Measurements from ENCODE around the gene SIK3.

The SIK3 gene

DNA sequence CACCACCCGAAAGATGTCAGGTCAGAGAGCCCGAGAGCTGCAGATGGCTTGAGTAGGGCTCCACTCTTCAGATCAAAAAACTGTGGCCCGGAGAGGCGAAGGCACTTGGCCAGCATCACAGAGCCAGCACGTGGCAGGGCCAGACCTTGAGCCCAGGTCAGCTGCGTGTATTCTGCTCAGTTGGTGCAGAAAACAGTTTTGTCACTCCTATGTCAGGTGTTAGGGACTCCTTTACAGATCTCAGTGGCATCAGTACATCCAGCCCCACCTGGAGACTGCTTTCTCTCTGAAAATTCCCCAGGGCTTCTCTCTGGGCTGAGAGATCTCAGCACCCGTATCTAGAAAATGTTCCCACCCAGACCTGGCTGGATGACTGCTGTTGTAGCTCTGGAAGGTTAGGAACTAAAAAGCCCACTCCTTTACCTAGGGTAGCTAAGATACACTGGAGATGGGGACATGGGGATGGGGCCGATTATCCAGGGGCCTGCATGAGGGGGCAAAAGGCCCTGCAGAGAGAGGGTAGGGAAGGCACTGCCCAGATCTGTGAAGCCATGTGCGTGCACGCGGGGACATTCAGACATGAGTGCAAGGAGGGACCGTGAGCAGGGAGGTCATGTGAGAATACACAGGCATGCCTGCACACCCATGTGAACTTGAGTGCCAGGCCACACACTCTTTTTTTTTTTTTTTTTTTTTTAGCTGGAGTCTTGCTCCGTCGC, 264.3 kb downstream of the SIK3 start:
- DNase-seq = no peak

DNA sequence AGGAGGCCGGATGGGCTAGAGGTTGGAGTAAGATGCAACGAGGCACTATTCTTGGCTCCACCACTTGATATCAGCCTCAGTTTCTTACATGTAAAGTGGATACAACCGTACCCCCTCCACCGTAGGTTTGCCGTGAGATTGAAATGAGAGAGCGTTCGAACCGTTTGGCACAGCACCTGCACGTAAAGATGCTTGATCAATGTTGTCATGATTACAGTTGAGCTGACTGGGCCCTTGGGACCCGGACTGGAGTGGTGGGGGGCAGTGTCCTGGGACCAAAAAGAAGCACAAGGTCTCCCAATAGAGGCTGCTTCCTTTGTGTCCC, 264.8 kb downstream of the SIK3 start:
- DNase-seq = no peak

DNA sequence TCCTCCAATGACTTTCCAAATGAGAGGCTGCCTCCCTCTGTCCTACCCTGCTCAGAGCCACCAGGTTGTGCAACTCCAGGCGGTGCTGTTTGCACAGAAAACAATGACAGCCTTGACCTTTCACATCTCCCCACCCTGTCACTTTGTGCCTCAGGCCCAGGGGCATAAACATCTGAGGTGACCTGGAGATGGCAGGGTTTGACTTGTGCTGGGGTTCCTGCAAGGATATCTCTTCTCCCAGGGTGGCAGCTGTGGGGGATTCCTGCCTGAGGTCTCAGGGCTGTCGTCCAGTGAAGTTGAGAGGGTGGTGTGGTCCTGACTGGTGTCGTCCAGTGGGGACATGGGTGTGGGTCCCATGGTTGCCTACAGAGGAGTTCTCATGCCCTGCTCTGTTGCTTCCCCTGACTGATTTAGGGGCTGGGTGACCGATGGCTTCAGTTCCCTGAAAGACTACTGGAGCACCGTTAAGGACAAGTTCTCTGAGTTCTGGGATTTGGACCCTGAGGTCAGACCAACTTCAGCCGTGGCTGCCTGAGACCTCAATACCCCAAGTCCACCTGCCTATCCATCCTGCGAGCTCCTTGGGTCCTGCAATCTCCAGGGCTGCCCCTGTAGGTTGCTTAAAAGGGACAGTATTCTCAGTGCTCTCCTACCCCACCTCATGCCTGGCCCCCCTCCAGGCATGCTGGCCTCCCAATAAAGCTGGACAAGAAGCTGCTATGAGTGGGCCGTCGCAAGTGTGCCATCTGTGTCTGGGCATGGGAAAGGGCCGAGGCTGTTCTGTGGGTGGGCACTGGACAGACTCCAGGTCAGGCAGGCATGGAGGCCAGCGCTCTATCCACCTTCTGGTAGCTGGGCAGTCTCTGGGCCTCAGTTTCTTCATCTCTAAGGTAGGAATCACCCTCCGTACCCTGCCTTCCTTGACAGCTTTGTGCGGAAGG, 265.6 kb downstream of the SIK3 start:
- no peak for DNase-seq

DNA sequence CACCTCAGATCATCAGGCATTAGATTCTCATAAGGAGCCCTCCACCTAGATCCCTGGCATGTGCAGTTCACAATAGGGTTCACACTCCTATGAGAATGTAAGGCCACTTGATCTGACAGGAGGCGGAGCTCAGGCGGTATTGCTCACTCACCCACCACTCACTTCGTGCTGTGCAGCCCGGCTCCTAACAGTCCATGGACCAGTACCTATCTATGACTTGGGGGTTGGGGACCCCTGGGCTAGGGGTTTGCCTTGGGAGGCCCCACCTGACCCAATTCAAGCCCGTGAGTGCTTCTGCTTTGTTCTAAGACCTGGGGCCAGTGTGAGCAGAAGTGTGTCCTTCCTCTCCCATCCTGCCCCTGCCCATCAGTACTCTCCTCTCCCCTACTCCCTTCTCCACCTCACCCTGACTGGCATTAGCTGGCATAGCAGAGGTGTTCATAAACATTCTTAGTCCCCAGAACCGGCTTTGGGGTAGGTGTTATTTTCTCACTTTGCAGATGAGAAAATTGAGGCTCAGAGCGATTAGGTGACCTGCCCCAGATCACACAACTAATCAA, 266.4 kb downstream of the SIK3 start:
- no peak for DNase-seq

DNA sequence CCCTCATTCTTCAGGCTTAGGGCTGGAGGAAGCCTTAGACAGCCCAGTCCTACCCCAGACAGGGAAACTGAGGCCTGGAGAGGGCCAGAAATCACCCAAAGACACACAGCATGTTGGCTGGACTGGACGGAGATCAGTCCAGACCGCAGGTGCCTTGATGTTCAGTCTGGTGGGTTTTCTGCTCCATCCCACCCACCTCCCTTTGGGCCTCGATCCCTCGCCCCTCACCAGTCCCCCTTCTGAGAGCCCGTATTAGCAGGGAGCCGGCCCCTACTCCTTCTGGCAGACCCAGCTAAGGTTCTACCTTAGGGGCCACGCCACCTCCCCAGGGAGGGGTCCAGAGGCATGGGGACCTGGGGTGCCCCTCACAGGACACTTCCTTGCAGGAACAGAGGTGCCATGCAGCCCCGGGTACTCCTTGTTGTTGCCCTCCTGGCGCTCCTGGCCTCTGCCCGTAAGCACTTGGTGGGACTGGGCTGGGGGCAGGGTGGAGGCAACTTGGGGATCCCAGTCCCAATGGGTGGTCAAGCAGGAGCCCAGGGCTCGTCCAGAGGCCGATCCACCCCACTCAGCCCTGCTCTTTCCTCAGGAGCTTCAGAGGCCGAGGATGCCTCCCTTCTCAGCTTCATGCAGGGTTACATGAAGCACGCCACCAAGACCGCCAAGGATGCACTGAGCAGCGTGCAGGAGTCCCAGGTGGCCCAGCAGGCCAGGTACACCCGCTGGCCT, 267.9 kb downstream of the SIK3 start:
- no peak for DNase-seq

DNA sequence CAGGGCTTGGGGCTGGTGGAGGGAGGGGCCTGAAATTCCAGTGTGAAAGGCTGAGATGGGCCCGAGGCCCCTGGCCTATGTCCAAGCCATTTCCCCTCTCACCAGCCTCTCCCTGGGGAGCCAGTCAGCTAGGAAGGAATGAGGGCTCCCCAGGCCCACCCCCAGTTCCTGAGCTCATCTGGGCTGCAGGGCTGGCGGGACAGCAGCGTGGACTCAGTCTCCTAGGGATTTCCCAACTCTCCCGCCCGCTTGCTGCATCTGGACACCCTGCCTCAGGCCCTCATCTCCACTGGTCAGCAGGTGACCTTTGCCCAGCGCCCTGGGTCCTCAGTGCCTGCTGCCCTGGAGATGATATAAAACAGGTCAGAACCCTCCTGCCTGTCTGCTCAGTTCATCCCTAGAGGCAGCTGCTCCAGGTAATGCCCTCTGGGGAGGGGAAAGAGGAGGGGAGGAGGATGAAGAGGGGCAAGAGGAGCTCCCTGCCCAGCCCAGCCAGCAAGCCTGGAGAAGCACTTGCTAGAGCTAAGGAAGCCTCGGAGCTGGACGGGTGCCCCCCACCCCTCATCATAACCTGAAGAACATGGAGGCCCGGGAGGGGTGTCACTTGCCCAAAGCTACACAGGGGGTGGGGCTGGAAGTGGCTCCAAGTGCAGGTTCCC, 268.6 kb downstream of the SIK3 start, which contains the start of gene APOC3:
APOC3 (plus strand) TSS at position 383 of the 659 bp plus-strand sequence. CDS start 676 bp downstream, outside the sequence.
- DNase-seq = no peak

DNA sequence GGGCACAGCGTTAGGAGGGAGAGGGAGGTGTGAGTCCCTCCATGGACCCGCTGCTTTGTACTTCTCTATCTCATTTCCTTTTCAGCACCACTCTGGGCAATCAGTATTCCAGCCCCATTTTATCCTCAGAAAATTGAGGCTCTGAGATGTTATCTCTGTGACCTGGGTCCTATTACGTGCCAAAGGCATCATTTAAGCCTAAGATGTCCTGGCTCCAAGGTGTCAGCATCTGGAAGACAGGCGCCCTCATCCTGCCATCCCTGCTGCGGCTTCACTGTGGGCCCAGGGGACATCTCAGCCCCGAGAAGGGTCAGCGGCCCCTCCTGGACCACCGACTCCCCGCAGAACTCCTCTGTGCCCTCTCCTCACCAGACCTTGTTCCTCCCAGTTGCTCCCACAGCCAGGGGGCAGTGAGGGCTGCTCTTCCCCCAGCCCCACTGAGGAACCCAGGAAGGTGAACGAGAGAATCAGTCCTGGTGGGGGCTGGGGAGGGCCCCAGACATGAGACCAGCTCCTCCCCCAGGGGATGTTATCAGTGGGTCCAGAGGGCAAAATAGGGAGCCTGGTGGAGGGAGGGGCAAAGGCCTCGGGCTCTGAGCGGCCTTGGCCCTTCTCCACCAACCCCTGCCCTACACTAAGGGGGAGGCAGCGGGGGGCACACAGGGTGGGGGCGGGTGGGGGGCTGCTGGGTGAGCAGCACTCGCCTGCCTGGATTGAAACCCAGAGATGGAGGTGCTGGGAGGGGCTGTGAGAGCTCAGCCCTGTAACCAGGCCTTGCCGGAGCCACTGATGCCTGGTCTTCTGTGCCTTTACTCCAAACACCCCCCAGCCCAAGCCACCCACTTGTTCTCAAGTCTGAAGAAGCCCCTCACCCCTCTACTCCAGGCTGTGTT, 269.4 kb downstream of the SIK3 start:
- no peak for DNase-seq

DNA sequence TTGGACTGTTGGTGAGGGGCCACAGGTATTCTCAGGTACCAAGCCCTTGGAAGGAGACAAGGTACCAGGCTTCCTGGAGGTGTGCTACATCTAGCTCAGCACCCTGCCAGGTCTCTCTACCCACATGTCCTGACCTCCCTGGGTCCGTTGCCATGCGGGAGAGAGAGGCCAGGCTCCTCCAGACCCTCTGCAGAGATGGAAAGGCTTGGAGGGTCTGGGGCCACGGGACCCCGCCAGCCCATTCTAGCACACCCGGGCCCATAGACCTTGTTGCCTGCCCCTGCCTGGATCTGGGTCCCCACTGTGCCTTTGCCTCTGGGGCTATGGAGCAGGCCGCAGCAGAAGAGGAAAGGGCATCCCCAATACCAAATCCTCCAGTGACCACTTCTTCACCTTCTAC, 270.8 kb downstream of the SIK3 start:
- no peak for DNase-seq

DNA sequence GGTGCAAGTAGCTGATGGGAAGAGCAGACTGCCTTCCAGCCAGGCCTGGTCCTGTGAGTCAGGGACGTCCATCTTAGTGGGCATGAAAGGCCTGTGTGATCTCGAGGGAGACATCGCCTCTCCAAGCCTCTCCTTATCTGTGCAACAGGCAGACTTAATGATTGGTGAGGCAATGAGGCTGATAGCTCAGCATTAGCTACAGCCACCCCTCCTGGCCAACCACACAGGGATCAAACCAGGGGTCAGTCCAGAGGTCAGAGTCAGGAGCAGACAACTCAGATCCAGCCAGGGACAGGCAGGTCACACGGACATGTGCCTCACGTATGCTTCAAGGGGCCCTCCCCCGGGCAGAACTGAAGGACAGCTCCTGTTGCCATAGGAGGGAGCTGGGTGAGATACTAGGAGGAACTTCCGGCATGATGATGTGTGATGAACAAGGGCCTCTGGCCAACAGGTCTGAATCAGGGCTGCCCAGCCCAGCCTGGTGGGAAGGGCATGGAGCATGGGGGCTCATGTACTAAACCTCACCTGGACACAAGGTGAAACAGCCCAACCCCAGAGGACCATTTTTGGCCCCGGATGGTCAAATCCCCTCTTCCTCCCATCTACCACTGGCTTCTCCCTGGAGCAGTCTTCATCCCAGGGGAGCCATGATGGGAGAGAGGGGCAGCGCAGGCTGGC, 271.3 kb downstream of the SIK3 start:
- no peak for DNase-seq

DNA sequence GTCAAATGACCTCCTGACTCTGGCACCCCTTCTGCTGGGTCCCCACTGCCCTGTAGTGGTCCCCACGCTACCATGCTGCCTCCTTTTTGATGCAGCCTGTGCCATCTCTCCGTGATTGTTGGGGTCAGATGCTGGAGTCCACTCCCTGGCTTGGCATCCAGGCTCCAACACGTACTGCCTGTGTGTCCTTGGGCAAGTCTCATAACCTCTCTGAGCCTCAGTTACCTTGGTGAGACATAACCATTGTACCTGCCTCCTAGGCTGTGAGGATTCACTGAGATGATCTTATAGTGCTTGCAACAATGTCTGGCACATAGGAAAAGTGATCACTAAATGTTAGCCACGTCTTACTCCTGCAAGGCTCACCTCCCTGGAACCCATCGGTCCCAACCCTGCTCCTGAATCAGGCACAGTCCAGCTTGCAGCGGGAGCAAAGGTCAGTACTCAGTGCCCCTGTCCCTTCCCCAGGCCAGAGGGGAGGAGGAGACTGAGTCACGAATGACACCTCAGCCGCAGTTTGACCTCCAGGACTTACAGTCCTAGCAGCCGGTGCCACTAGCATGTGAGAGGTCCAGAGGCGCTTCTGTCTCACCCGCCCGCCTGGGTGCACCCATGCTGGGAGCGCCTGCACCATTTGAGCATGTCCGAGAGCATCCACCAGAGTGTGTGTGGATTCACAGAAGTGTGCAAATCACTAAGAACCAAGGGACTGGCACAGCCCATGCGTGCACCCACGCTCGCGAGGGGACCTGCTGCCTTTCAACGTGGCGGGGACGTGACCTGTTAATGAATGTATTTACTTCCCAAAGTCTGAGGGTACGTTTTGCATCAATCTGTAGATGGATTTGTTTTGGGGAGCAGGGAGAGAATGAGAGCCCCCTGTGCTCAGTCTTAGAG, 272.1 kb downstream of the SIK3 start:
- DNase-seq = no peak

DNA sequence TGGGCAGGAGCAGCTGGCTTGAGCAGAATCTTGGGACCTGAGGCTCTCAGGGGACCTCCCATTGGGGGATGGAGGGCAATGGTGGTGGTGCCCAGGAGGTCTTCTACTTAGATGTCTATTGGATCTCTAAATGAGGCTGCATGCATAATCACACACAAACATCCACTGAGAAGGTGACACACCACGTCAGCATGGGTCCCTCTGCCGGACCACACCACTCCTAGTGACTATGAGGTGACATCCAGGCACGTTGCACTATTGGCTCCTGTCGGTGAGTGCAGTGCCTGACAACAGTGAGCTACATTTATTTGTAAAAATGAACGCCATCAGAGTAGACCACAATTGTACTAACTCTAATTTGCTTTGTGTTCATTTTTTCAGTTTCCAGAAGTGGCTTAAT, 272.8 kb downstream of the SIK3 start:
- DNase-seq = no peak

DNA sequence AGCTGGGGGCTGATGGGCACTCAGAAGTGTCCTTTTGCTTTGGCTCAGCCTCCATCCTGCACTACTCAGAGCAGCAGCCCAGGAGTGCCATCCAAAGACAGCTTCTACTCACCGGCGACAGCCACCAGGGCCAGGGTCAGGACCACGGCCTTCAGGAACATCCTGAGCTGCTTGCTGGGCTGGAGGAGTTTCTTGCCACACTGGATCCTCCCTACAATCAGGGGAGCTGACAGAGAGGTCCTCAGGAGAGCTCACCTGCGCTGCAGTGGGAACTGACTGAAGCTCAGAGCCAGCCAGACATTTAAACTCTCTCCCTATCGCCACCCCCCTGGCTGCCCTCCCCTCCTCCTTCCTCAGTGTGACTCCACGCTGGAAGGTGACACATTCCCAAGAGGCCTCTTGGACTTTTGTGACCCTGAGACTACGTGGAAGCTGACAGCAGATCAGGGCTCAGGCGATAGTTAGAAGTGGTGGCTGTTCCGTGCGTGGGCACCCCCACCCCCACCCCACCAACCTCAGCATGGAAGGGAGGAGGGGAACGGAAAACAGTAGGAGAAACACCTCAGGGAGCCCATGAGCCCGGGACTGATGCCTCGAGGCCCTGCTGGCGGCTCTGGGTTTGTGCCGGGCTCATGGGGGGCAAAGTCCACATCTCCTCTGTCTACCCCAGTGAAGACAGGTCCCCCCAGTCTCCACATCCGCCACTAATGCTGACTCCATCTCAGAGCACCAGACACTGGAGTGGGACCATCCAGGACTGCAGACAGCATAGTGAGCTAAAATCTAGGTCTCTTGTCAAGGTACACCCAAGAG, 275.0 kb downstream of the SIK3 start, which contains the start of gene APOA4:
APOA4 (minus strand) TSS at position 274 of the 813 bp plus-strand sequence; CDS start at position 161, 113 bp downstream.
- no peak for DNase-seq

DNA sequence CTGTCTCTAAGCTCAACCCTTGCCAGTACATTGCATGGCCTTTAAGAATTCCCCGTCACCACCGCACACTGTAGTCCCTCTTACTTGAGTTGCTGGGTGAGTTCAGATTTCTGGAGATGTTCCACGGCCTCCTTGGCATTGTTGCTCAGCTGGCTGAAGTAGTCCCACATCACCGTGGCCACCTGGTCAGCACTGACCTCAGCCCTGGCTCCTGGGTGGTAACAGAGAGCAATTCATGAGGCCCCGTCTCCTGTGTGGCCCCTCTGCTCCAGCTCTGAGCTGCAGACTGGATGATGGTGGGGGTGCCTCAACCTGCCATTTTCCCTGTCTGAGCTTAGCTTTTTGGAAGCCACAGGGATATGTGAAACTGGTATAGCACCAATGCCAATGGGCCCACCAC, 275.7 kb downstream of the SIK3 start:
- no peak for DNase-seq

DNA sequence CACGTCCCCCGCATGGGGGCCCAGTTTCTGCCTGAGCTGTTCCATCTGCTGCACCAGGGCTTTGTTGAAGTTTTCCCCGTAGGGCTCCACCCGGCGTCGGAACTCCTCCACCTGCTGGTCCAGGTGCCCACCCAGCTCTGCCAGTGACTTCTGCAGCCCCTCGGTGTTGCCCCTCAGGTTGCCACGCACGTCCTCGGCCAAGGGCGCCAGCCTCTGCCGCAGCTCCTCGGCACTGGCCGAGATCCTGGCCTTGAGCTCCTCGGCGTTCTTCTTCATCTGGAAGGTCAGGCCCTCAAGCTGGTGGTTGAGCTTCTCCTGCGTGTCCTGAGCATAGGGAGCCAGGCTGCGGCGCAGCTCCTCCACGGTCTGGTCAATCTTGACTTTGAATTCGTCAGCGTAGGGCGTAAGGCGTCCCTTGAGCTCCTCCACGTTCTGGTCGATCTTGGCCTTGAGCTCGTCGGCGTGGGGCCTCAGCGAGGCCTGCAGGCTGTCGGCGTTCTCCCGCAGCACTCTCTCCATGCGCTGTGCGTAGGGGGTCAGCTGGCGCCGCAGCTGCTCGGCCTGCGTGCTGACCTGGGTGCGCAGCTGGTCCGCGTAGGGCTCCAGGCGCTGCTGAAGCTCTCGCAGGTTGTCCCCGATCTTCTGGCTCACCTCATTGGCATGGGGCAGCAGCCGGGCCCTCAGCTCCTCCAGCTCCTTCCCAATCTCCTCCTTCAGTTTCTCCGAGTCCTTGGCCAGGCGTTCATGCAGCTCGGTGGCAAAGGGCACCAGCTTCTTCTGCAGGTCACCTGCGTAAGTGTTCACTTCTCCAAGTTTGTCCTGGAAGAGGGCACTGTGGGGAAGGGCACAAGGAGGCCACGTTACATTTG, 276.9 kb downstream of the SIK3 start:
- DNase-seq = no peak

DNA sequence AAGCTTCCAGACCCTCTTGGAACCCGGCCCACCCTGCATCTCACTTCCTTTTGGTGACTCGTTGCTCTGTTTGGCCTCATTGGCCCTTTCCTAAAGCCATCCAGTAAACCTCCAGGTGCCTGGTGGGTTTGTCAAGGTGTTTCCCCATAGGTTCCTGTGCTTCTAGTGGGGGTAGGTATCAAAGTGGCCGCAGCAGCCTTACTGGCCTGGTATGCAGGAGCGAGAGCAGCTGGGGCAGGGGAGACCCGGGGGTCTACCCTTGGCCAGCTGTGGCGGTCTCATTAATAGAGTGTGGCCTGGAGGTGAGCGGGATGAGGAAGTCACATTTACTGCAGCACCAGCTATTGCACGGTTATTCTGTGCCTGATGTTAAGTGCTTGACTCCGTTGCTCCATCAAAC, 279.2 kb downstream of the SIK3 start:
- DNase-seq = no peak

DNA sequence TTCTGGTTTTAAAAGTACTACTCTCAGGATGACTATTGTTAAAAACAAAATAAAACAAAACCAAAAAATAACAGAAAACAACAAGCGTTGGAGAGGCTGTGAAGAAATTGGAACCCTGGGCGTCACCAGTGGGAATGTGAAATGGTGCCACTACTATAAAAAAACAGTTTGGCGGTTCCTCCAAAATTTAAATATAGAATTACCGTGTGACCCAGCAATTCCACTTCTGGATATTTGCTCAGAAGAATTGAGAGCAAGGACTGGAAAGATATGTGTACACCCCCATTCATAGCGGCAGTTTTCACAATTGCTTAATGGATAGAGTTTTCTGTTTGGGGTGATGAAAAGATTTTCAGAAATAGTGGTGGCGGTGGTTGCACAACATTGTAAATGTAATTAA, 283.7 kb downstream of the SIK3 start:
- DNase-seq = no peak

DNA sequence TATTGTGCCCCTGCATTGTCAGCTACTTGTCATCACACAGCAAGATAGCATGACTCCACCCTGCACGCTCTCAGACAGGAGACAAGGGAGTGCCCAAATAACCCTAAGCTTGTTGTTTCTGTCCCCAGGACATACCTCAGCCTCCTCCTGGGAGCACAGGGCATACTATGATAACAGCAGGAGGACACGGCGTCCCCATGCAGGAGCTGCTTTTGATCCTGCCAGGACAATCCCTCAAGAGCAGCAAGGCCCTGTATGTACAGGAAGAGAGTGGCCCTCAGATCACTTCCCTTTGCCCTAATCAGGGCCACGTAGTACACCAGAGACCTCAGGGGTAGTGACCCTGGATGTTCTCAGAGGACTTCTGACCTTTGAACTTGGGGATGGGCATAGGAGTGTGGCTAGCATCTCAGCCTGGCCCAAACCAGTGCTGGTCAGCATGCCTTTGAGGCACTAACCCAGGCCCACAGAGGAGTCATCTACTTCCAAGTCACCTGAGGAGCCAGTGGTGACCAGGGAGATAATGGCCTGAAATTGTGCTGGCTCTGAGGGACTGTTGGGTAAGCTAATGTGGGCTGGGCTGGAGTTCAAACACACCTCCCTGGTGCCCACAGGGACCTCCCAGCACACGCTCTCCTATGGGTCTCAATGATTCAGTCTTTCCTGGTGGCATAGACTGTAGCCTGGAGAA, 284.3 kb downstream of the SIK3 start:
- DNase-seq = no peak

Data from activated CD8-positive, alpha-beta memory T cell treated with anti-CD3 and anti-CD28 coated beads for 24 hours (primary cell).